ENCODE data around the gene C1QTNF8.
A peak's percentile ranks its signal among the peaks of the same experiment; 100 is the strongest.

The C1QTNF8 gene

GRCh38 chr16:1102921-1103635, 7.0 kb upstream of the C1QTNF8 start:
- TF ChIP-seq CTCF (IDR thresholded peaks at IDR 0.05; ENCODE audit: borderline replicate concordance, extremely low read depth, low read length, poor library complexity, severe bottlenecking) (peak; percentile 75), EZH2 (IDR thresholded peaks at IDR 0.05; ENCODE audit: borderline replicate concordance, low read depth, low read length, severe bottlenecking) (no peak)
- Histone ChIP-seq H3K36me3 (ENCODE audit: insufficient read depth, low read length) (no peaks in the 10 kb centered on the region), H3K79me2 (ENCODE audit: insufficient read depth, low read length) (no peaks in the 10 kb centered on the region), H3K4me3 (ENCODE audit: low read depth in 1 of 2, low read length in 2 of 2) (no peak overlapping the region), H3K27me3 (ENCODE audit: insufficient read depth, low read length, poor library complexity) (no peaks in the 10 kb centered on the region), H2AFZ (ENCODE audit: low read depth, low read length) (no peak overlapping the region), H3K9me3 (ENCODE audit: insufficient read depth, low read length, severe bottlenecking) (no peaks in the 10 kb centered on the region), H3K4me1 (ENCODE audit: insufficient read depth, low read length) (peaks cover 3% of the 10 kb centered on the region), H3K4me2 (ENCODE audit: insufficient read depth, low read length) (0 out of 2 replicates have a peak overlapping the region, but pooled peaks have one; percentile 36), H4K20me1 (ENCODE audit: insufficient read depth, low read length) (peaks cover 2% of the 10 kb centered on the region), H3K9ac (ENCODE audit: low read depth, low read length) (no peak overlapping the region), H3K27ac (ENCODE audit: low read length) (no peak overlapping the region)
- ATAC-seq (ENCODE audit: insufficient read depth, low read depth): peak; percentile 84
- peak; percentile 70 for DNase-seq

- TF ChIP-seq EZH2 (IDR thresholded peaks at IDR 0.05; ENCODE audit: borderline replicate concordance, low read depth, low read length, severe bottlenecking) (no peak), CTCF (IDR thresholded peaks at IDR 0.05; ENCODE audit: borderline replicate concordance, extremely low read depth, low read length, poor library complexity, severe bottlenecking) (no peak)
- peaks cover 2% of the 10 kb centered on the region for H4K20me1 ChIP-seq (ENCODE audit: insufficient read depth, low read length)
- no peak overlapping the region for H3K9ac ChIP-seq (ENCODE audit: low read depth, low read length)
- H3K9me3 ChIP-seq (ENCODE audit: insufficient read depth, low read length, severe bottlenecking): no peaks in the 10 kb centered on the region
- no peaks in the 10 kb centered on the region for H3K36me3 ChIP-seq (ENCODE audit: insufficient read depth, low read length)
- H2AFZ ChIP-seq (ENCODE audit: low read depth, low read length): no peak overlapping the region
- no peak overlapping the region for H3K4me2 ChIP-seq (ENCODE audit: insufficient read depth, low read length)
- H3K27me3 ChIP-seq (ENCODE audit: insufficient read depth, low read length, poor library complexity): no peaks in the 10 kb centered on the region
- H3K27ac ChIP-seq (ENCODE audit: low read length): no peak overlapping the region
- H3K4me1 ChIP-seq (ENCODE audit: insufficient read depth, low read length): peaks cover 3% of the 10 kb centered on the region
- no peaks in the 10 kb centered on the region for H3K79me2 ChIP-seq (ENCODE audit: insufficient read depth, low read length)
- no peak for ATAC-seq (ENCODE audit: insufficient read depth, low read depth)
- H3K4me3 ChIP-seq (ENCODE audit: low read depth in 1 of 2, low read length in 2 of 2): no peak overlapping the region
- DNase-seq: no peak
These were observed 6.3 kb upstream of the C1QTNF8 start for GRCh38 chr16:1102333-1102700.

- TF ChIP-seq EZH2 (IDR thresholded peaks at IDR 0.05; ENCODE audit: borderline replicate concordance, low read depth, low read length, severe bottlenecking): no peak
- TF ChIP-seq CTCF (IDR thresholded peaks at IDR 0.05; ENCODE audit: borderline replicate concordance, extremely low read depth, low read length, poor library complexity, severe bottlenecking): no peak
- no peaks in the 10 kb centered on the region for H3K27me3 ChIP-seq (ENCODE audit: insufficient read depth, low read length, poor library complexity)
- no peaks in the 10 kb centered on the region for H3K9me3 ChIP-seq (ENCODE audit: insufficient read depth, low read length, severe bottlenecking)
- H3K9ac ChIP-seq (ENCODE audit: low read depth, low read length): no peak overlapping the region
- DNase-seq (no peak), ATAC-seq (ENCODE audit: insufficient read depth, low read depth) (no peak)
- H3K27ac ChIP-seq (ENCODE audit: low read length): no peak overlapping the region
- H3K79me2 ChIP-seq (ENCODE audit: insufficient read depth, low read length): no peaks in the 10 kb centered on the region
- H3K4me1 ChIP-seq (ENCODE audit: insufficient read depth, low read length): peaks cover 3% of the 10 kb centered on the region
- H3K4me2 ChIP-seq (ENCODE audit: insufficient read depth, low read length): no peak overlapping the region
- H3K36me3 ChIP-seq (ENCODE audit: insufficient read depth, low read length): no peaks in the 10 kb centered on the region
- no peak overlapping the region for H3K4me3 ChIP-seq (ENCODE audit: low read depth in 1 of 2, low read length in 2 of 2)
- no peak overlapping the region for H2AFZ ChIP-seq (ENCODE audit: low read depth, low read length)
- H4K20me1 ChIP-seq (ENCODE audit: insufficient read depth, low read length): peaks cover 2% of the 10 kb centered on the region
These were observed 5.7 kb upstream of the C1QTNF8 start for GRCh38 chr16:1101573-1102332.

Measured in DND-41 (cell line).